Measurements from ENCODE around the gene PLEKHA4.
A peak's percentile ranks its signal among the peaks of the same experiment; 100 is the strongest.
"Not testable (repeated sequence)": the region's sequence is repeated elsewhere in the genome, so short reads cannot be mapped to it uniquely, and the experiment has no call there.

Gene PLEKHA4

DNA sequence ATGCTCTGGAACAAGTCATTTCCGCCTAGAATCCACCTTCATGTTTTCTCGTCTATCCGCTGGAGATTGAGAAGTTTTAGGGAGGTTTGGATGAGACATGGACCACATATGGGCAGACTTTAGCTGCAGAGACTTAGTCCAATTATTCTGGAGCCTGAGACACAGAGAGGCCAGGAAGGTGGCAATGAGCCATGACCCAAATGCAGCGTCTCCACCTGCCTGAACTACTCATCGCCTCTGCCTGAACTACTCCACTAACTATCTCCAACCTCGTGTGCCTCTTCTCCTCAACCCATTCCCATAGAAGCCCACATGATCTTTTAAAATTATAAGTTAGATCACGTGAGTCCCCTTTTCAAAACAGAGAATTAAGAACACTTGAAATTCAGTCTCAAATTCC lies 5.6 kb downstream of the PLEKHA4 start:
- no peak for DNase-seq

DNA sequence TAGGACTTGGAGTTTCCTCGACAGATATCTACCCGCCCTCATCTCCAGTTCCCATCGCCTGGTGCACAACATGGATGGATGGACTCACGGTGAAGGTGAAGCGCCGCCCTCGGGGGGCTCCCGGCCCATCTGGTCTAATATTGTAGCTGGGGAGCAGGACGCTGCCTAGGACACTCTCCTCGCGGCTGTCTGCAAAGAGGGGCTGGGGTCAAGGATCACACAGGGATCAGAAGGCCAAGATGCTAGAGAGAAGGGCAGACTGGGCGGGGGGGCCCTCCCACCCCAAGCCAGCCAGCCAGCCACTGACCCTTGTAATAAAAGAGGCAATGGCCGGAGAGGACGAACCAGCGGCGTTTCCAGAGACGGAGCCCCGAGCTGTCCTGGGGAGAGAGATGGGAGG lies 7.1 kb downstream of the PLEKHA4 start:
- no peak for DNase-seq

DNA sequence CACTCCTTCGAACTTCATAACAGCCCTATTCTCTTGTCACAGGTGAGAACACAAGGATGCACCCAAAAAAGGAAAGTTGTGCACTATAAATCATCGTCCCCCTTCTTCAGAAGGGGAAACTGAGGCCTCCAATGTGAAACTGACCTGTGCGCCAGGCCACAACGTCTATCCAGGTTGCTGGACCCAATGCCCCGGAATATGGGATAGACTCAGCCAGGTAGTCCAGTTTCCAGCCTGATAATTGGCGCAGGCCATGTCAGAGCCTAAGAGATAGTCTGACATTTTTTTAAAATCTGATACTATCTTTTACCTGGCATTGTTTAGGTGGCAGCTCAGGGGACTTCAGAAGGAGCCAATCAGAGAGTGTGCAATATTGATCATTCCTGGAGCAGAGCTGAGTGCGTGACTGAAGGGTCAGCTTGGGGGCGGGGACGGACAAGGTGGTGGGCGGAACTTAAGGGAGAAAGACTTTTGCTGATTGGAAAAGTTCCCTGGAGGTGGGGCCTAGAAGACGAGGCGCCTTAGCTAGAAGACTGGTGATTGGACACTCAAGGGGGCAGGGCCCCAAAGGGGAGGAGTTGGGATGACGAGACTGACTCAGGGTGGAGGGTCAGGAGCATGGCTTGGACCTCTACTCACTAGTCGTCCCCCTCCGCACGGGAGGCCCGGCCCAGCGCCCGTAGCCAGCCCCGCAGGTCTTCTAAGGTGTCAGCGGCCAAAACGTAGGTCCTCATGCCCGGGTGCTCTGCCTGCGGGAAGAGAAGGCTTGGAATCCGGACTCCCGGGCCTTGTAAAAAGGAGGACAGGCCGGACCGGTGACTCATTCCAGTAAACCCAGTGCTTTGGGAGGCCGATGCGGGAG lies 8.5 kb downstream of the PLEKHA4 start:
- no peak for DNase-seq

DNA sequence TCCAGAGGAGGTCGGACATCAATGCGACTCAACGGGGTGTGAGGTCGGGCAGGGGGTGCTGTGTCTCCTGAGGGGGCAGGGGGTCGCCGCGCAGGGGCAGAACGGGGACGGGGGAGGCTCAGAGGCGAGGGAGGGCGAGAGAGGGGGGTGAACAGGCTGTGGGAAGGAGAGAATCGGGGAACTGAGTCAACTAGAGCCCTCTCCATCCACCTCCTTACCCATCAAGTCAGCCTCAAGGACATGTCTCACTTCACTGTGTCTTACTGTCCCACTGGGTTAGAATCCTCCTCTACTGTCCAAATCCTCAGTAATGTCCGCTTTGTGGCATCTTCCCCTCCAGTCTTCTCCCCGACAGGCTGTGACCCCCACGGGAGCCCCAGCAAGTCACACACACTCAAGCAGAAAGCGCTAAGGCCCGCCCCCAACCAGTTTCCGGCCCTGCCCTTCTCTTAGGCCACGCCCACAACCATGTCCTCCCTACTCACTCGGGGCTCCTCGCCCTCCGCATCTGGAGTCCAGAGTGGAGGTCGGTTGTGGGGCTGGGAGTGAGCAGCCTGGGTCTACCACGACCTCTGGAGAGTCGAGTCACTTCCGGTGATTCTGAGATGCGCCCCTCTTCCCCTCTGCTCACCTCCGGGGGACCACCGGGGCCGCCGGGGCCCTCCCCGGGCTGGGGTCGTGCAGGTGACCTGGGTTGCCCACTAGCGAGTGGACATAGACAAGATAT lies 9.3 kb downstream of the PLEKHA4 start:
- DNase-seq: peak; percentile 60 to 80 (median 69)

DNA sequence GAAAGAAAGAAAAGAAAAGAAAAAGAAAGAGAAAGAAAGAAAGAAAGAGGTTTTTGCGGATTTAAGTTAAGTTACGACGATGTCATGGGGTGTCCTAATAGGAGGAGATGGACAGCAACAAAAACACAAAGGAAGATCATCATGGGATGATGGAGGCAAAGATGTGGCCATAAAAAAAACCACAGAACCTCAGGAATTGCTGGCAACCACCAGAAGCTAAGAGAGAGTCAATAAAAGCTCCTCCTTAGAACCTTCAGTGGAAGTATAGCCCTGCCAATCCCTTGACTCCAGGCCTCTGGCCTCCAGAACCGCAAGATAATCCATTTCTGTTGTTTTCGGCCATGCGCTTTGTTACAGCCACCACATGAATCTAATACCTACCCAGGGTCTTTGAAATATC lies 11.5 kb downstream of the PLEKHA4 start:
- DNase-seq: no peak

DNA sequence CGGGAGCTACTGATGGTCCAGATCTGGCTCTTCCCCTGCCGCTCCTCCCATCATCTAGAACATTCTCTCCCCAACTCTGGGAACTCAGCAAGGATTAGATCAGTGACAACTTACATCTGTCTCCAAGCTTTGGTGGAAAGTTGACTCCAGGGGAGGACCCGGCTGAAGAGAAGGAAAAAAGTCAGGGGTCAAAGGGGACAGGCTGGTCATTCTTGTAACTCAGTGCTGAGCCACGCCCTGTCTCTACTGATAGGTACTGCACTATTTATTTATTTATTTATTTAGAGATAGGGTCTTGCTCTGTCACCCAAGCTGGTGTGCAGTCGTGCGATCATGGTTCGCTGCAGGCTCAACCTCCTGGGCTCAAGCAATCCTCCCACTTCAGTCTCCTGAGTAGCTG lies 14.3 kb downstream of the PLEKHA4 start:
- DNase-seq: no peak

DNA sequence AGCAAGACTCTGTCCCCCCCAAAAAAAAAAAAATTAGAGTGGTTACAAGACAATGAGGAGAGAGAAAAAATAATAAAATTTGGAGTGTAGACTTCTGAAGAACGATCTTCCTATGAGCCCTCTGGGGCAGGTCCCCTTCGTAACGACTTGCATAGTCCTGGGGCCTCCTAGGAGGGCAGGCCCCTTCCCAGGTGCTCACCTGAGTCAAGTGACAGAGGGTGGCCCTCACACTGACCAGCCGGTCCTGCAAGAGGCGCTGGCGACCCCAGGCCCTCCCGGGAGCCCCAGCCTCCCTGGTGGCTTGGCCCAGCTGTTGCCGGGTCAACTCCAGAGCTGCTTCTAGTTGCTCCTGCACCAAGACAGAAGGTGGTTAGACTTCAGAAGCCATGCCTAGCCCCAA lies 14.9 kb downstream of the PLEKHA4 start:
- no peak for DNase-seq

DNA sequence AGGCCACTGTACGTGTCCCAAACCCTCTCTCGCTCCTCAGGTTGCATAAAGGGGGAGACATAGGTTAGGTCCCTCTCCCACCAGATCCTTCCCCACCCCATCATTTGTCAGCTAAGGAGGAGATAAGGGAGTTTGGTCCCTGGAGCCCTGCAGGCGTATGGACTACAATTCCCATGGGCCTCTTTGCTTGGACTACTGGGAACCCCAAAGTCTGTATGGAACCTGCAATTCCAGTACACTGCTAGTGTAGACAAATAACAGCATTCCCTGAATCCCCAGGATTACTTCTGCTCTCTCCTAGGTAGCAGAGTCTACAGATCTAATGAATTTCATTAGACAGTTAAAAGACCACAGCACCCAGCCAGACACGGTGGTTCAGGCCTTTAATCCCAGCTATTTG lies 16.1 kb downstream of the PLEKHA4 start:
- DNase-seq: no peak

DNA sequence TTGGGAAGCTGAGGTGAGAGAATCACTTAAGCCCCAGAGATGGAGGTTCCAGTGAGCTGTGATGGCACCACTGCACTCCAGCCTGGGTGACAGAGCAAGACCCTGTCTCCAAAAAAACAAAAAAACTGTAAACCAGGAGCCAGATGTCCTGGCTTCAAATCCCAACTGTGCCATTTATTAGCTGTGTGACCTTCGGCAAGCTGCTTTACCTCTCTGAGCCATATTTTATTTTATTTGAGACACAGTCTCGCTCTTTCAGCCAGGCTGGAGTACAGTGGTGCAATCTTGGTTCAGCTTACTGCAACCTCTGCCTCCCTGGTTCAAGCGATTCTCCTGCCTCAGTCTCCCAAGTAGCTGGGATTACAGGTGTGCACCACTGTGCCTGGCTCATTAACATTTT lies 21.8 kb downstream of the PLEKHA4 start:
- not testable (repeated sequence) for DNase-seq

DNA sequence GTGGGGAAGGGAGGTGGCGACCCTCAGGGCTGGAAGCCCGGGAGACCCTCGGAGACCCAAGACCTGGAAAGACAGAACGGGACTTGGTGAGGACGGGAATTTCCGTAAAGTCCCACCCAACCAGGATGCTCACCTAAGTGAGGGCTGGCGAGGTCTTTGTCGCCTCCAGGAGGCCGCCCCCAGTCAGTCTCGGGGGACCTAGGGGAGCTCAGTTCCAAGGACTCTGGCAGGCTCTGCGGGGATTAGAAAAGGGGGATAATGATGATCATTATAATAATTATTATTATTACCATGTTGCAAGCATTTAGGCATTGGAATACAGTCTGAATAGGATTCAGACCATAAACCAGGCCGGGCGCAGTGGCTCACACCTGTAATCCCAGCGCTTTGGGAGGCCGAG lies 23.0 kb downstream of the PLEKHA4 start:
- DNase-seq: no peak

DNA sequence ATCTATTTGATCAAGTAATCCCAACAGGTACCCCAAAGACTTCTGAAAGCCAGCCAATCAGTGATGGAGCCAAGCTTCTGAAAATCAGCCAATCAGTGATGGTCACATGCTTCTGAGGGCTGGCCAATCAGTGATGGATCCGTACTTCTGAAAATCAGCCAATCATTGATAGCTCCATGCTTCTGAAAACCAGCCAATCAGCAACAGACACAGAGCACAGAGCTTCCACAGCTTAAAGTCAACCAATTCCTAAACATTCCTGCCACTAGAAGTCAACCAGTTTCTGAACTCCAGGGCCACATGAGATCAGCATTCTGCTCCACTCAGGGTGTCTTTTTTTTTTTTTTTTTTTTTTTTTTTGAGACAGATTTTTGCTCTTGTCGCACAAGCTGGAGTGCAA lies 23.9 kb downstream of the PLEKHA4 start:
- DNase-seq: peak in 1 of 5 donors; percentile 14

DNA sequence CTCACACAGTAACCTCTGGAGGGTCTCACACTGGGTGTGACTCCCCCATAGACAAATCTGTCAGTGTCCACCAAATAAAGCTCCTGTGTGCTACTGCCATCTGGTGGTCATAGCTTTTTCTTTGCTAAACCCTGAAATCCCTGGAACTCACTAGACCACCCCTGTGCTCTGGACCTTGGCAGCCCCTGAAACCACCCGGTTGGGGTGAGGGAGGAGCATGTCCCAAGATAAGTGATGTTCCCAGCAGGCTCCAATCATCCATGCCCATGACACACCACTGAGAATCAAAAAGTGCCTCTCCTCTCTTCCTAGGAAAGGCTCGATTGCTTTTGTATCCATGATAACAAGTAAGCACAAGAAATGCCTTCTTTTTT lies 25.6 kb downstream of the PLEKHA4 start:
- peak in 4 of 5 donors; percentile 22 to 56 (median 40) for DNase-seq

DNA sequence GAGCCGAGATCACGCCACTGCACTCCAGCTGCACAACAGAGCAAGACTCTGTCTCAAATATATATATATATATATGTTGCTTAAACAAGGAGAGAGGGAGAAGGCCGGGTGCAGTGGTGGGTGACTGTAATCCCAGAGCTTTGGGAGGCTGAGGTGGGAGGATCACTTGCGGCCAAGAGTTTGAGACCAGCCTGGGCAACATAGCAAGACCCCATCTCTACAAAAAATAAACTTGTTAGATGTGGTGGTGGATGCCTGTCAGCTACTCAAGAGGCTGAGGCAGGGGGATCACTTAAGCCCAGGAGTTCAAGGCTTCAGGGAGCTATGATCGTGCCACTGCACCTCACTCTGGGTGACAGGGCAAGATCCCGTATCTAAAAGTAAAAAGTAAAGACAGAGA lies 26.8 kb downstream of the PLEKHA4 start:
- no peak for DNase-seq

DNA sequence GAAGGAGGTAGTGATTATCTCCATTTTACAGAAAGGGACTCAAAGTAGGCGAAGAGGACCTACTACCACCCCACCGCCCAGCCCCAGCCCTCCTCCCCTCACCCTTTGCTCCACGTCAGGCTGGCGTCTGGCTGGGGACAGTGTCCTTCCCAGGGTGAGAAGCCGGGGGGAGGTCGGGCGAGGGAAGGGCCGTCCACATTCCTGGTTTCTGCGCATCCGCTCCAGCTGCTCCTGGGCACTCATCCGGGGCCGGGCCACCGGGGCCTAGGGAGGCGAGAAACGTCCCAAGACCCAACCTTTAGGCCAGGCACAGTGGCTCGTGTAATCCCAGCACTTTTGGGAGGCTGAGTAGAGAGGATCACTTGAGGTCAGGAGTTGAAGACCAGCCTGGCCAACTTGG lies 27.4 kb downstream of the PLEKHA4 start:
- no peak for DNase-seq

DNA sequence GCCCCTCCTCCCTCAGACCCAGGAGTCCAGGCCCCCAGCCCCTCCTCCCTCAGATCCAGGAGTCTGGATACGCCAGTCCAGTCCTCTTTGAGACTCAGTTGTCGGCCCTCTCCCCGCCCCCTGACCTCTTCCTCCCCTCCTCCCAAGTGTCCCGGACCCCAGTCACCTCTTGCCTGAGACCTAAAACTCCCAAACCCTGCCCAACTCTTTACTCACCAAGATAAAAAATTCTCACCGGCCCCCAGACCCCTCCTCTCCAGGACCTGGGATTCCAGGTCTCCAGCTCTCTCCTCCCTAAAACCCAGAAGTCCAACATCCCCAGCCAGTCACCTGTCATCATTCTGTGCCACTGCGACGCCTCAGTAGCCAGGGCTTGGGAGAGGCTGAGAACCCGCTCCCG lies 30.7 kb downstream of the PLEKHA4 start:
- DNase-seq: no peak

DNA sequence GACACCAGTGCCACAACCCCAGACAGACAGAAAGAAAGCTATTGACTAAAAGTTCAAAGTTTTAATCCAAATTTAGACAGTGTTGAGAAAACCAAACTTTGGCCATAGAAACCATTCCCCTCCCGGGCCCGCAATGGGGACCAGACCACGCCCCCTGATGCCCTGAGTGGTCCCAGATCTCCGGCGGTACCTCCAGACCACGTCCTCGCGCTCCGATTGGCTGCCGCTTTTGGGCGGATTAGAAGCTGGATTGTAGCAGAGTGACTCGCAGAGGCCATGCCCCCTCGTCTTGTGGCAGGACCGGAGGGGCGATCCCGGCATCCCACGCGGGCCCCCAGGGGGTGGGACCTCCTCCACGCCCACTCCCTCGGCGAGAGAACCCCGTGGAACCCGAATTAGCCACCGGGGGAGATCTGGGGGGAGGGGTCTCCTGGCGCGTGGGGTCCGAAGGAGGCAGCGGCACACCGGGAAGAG lies 31.3 kb downstream of the PLEKHA4 start:
- DNase-seq: peak; percentile 53 to 80 (median 68)

DNA sequence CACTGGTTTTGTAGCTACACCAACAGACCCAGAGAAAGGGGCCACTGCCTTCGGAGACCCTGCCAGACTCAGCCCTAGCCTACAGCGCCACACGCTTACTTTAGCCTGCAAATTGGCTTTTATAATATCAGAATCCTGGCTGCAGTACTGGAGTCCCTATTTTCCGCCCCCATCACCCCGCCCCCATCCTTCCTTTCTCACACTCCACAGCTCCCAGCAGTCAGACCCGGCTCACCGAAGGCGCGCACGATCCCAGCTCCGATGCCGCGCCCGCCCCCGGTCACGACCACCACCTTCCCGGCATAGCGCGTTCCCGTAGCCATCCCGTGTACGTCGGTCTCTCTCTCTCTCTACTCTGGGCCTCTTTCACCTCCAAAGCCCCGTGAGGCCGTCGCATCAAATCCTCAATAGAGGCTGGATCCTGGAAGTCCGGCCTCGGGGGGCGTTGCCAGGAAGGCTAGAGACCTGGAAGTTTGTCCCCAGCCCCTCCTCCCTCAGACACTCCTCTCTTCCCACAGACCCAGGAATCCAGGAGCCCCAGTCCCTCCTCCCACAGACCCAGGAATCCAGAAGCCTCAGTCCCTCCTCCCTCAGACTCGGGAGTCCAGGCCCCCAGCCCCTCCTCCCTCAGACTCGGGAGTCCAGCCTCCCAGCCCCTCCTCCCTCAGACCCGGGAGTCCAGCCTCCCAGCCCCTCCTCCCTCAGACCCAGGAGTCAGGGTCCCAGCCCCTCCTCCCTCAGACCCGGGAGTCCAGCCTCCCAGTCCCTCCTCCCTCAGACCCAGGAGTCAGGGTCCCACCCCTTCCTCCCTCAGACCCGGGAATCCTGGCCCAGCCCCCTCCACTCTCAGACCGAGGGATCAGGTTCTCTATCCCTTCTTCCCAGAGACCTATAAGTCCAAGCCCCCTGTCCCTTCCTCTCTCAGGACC lies 32.1 kb downstream of the PLEKHA4 start, which contains the start of gene HSD17B14:
Gene HSD17B14, minus strand, starts transcription at position 403 of the 929 bp plus-strand sequence. Its CDS starts 80 bp downstream, at position 323.
- no peak for DNase-seq

DNA sequence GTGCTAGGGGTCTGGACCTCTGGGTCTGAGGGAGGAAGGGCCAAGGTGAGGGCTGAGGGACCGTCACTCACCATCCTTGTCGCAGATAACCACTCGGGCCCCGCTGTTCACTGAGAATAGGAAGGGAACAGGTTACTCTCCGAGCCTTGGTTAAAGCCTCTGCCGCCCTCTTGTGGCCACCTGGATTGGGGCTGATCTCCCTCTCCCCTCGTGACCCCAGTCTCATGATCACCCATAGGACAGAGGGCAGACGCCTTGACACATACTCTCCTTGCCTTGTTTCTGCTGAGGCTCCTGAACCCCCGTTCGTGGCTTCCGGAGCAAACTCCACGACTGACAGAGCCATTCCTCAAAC lies 32.7 kb downstream of the PLEKHA4 start:
- DNase-seq: peak; percentile 73 to 93 (median 90)

DNA sequence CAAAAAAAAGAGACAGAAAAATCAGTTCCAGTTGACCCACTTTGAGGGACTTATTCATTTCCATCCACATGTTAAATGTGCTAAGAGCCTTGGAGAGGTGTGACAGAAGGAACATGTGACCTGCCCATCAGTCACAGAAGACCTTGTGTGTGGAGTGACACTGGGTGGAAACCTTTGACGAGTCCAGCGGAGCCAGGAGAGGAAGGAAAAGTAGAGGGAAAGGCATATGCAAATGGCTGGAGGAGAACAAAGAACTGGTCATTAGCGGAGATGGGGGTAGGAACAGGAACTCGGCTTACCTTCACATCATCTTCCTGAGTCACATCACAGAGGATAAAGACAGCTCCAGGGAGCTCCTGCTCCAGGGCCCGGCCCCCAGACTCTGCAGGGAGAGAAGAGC lies 34.4 kb downstream of the PLEKHA4 start:
- no peak for DNase-seq

DNA sequence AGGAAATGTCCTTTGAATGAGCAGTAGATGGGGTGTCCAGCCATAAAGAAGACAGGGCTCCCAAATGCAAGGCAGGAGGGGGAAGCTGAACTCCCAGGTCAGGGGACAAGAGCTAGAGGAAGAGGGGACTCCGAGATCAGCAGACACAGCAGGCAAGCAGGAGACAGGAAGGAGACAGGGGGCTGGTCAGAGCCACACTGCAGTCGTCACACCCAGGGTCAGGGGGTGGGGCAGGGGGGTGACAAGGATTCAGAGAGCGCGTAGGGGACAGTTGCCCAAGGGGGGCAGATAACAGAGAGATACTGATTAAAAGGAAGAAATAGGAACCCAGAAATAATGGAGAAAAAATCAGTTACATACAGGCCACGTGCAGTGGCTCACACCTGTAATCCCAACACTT lies 35.4 kb downstream of the PLEKHA4 start:
- DNase-seq: no peak

DNA sequence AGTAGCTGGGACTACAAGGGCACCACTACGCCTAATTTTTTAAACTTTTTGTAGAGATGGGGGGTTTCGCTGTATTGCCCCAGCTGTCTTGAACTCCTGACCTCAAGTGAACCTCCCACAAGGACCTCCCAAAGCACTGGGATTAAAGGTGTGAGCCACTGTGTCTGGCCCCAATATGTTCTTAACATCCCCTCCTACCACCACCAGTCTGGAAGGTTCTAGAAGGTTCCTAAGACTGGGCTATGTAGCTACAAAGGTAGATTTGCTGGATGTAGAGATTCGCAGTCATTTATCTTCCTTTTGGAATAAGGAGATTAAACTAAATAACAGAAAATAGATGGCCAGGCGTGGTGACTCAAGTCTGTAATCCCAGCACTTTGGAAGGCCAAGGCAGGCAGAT lies 37.5 kb downstream of the PLEKHA4 start:
- no peak for DNase-seq

DNA sequence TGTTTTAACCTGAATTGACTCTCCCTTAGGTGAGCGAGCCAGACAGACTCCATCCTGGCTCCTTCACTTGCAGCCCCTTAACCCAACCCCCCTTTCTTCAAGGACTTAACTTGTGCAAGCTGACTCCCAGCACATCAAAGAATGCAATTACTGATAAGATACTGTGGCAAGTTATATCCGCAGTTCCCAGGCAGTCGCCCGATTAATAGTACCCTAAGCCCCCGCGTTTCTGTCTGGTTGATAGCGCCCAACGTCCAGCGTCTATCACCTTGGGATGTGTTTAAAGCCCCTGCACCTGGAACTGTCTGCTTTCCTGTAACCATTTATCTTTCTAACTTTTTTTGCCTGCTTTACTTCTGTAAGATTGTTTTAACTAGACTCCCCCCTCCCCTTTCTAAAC lies 38.3 kb downstream of the PLEKHA4 start:
- no peak for DNase-seq

DNA sequence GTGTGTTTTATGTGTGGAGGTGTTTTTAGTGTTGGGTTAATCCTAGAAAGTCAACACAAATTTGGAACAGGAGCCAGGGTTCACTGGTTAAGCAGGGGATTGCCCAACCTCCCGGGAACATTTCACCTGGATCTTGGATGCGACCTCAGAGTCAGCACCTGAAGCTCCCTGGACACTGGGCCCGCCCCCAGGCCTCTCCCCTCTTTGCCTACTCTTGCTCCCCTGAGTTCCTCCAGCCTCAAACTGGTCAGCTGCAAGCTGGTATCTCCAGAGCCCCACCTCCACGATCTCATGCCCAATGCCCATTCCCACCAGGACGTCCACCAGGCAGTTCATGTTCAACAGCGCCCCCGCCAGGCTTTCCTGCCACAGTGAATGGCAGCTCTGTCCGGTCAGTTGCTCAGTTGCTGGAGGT lies 41.8 kb downstream of the PLEKHA4 start:
- no peak for DNase-seq
